HG03175 (cell line): Measurements from ENCODE around the gene CDC26.
"Not testable (repeated sequence)": the region's sequence is repeated elsewhere in the genome, so short reads cannot be mapped to it uniquely, and the experiment has no call there.

ENCODE experiments used
- ATAC-seq: cut with Tn5 transposase; IDR thresholded peaks from one replicate; pipeline ENCODE4 v1.9.1; 2021; ENCODE audit warnings: mild to moderate bottlenecking, moderate library complexity; ENCODE audit not compliant: unreplicated experiment

CDC26 gene

GRCh38 chr9:113296247-113296646 lies 20.9 kb upstream of the CDC26 start:
- not testable (repeated sequence) for ATAC-seq

- ATAC-seq: no peak
These were observed 18.0 kb upstream of the CDC26 start for GRCh38 chr9:113293285-113293878.

- ATAC-seq: no peak
These were observed 14.8 kb upstream of the CDC26 start for GRCh38 chr9:113290052-113290607.

- ATAC-seq: no peak
These were observed 13.7 kb upstream of the CDC26 start for GRCh38 chr9:113289091-113289490.

GRCh38 chr9:113281356-113281755 lies 6.0 kb upstream of the CDC26 start:
- ATAC-seq: no peak

- no peak for ATAC-seq
These were observed 3.5 kb upstream of the CDC26 start for GRCh38 chr9:113278840-113279239.

GRCh38 chr9:113274474-113275156 lies 757 bp downstream of the CDC26 start:
- ATAC-seq: peak; percentile 13

- ATAC-seq: no peak
These were observed 5.5 kb downstream of the CDC26 start for GRCh38 chr9:113269871-113270270.

GRCh38 chr9:113269355-113269754 lies 6.0 kb downstream of the CDC26 start:
- no peak for ATAC-seq

- ATAC-seq: no peak
These were observed 7.3 kb downstream of the CDC26 start for GRCh38 chr9:113267911-113268566.

- ATAC-seq: no peak
These were observed 9.2 kb downstream of the CDC26 start for GRCh38 chr9:113266174-113266573.

- ATAC-seq: no peak
These were observed 13.3 kb downstream of the CDC26 start for GRCh38 chr9:113261917-113262671.

GRCh38 chr9:113258282-113258681 lies 17.1 kb downstream of the CDC26 start:
- no peak for ATAC-seq

- no peak for ATAC-seq
These were observed 17.5 kb downstream of the CDC26 start for GRCh38 chr9:113257863-113258262.

GRCh38 chr9:113255438-113255837 lies 19.9 kb downstream of the CDC26 start:
- ATAC-seq: no peak

- ATAC-seq: no peak
These were observed 20.4 kb downstream of the CDC26 start for GRCh38 chr9:113254991-113255390.

GRCh38 chr9:113250807-113251206 lies 24.6 kb downstream of the CDC26 start:
- ATAC-seq: no peak

GRCh38 chr9:113249661-113250060 lies 25.7 kb downstream of the CDC26 start:
- ATAC-seq: not testable (repeated sequence)

- no peak for ATAC-seq
These were observed 27.7 kb downstream of the CDC26 start for GRCh38 chr9:113247640-113248039.

- ATAC-seq: no peak
These were observed 28.4 kb downstream of the CDC26 start for GRCh38 chr9:113246928-113247327.

GRCh38 chr9:113245894-113246293 lies 29.5 kb downstream of the CDC26 start:
- ATAC-seq: no peak
